Common myeloid progenitor, CD34-positive (primary cell): Measurements from ENCODE around the gene RASAL3.

Source experiments
- CTCF ChIA-PET: fragments of 350-600 bp; sonication (Branson Sonifier 250); formaldehyde crosslinking; loops from one replicate; lab custom pipeline; 2021; ENCODE audit warnings: antibody characterized with exemption; lab: Charles Lee
- POLR2A ChIA-PET: fragments of 350-600 bp; sonication (Branson Sonifier 250); formaldehyde crosslinking; loops from one replicate; lab custom pipeline; 2021; ENCODE audit warnings: antibody characterized with exemption; lab: Charles Lee
- DNase-seq, 3 donors: peaks; one replicate each; pipeline versions ENCODE4 v3.0.0 to v3.0.0-alpha.2; 2013
- H3K27ac ChIP-seq, 2 experiments: 1 replicate in 1 of 2; 2 replicates in 1 of 2; pipeline ENCODE4 v1.7.0; 2013; ENCODE audit warnings: inconsistent platforms in 2 of 2, low read length in 2 of 2, mild to moderate bottlenecking in 2 of 2, low read depth in 1 of 2, moderate library complexity in 1 of 2; ENCODE audit not compliant: severe bottlenecking in 2 of 2, insufficient read depth in 1 of 2, poor library complexity in 1 of 2
- H3K27me3 ChIP-seq, 5 experiments: replicated peaks in 2 of 5; 1 replicate in 3 of 5; 2 replicates in 2 of 5; pipeline versions ENCODE4 v1.6.1 to v1.7.0; 2013; ENCODE audit warnings: low read length in 4 of 5, mild to moderate bottlenecking in 2 of 5, moderate library complexity in 2 of 5, inconsistent platforms in 1 of 5; ENCODE audit not compliant: insufficient read depth in 5 of 5, control insufficient read depth in 4 of 5
- H3K36me3 ChIP-seq, 4 experiments: 1 replicate in 2 of 4; 2 replicates in 2 of 4; pipeline versions ENCODE4 v1.6.1 to v1.7.0; 2013; ENCODE audit warnings: low read length in 3 of 4, control low read depth in 1 of 4, mild to moderate bottlenecking in 1 of 4; ENCODE audit not compliant: control insufficient read depth in 4 of 4, insufficient read depth in 4 of 4
- H3K4me1 ChIP-seq, 4 experiments: 1 replicate in 3 of 4; 2 replicates in 1 of 4; pipeline versions ENCODE4 v1.6.1 to v1.7.1; 2013; ENCODE audit warnings: low read length in 3 of 4, mild to moderate bottlenecking in 3 of 4, control low read depth in 1 of 4, inconsistent platforms in 1 of 4, moderate library complexity in 1 of 4; ENCODE audit not compliant: control insufficient read depth in 4 of 4, insufficient read depth in 4 of 4; ENCODE audit errors: control extremely low read depth in 1 of 4
- H3K4me3 ChIP-seq, 7 experiments: 1 replicate in 4 of 7; 2 replicates in 3 of 7; pipeline versions ENCODE4 v1.5.1 to v1.7.0; 2013; ENCODE audit warnings: mild to moderate bottlenecking in 7 of 7, low read length in 6 of 7, moderate library complexity in 6 of 7, inconsistent platforms in 2 of 7, low read depth in 2 of 7, control low read depth in 1 of 7; ENCODE audit not compliant: insufficient read depth in 4 of 7, control insufficient read depth in 1 of 7; ENCODE audit errors: extremely low read depth in 1 of 7
- H3K9me3 ChIP-seq, 5 experiments: 1 replicate in 4 of 5; 2 replicates in 1 of 5; pipeline versions ENCODE4 v1.6.1 to v1.7.1; 2013; ENCODE audit warnings: low read length in 4 of 5, mild to moderate bottlenecking in 2 of 5, inconsistent platforms in 1 of 5, low read depth in 1 of 5, moderate library complexity in 1 of 5; ENCODE audit not compliant: control insufficient read depth in 4 of 5, insufficient read depth in 2 of 5; ENCODE audit errors: control extremely low read depth in 1 of 5
- WGBS: methylation state at CpG from one replicate; pipeline ENCODE4 v1.1.5; 2013; ENCODE audit not compliant: insufficient coverage; 5-methylcytosine and 5-hydroxymethylcytosine counted together

RASAL3 gene

GRCh38 chr19:15439078-15439799 lies 25.1 kb downstream of the RASAL3 start:
- H3K4me1 ChIP-seq = peaks cover 0 to 9% (median 8%) of the 10 kb centered on the region in 4 experiments
- 52% methylated on average over 20 of the region's 25 CpGs for WGBS
- H3K4me3 ChIP-seq = no peak overlapping the region
- H3K9me3 ChIP-seq = no peaks in the 10 kb centered on the region
- POLR2A ChIA-PET = interaction anchor here (1.2 kb wide), 1 partner anchor 24 kb away, joined by 3 read pairs; no protein-coding TSS in a partner anchor
- CTCF ChIA-PET = interaction anchor here (2.1 kb wide), 1 partner anchor 19 kb away, joined by 8 read pairs; no protein-coding TSS in a partner anchor
- H3K27ac ChIP-seq = no peak overlapping the region
- no peaks in the 10 kb centered on the region for H3K36me3 ChIP-seq
- DNase-seq = peak in 2 of 3 donors; percentile 45 to 47
- no peaks in the 10 kb centered on the region for H3K27me3 ChIP-seq

GRCh38 chr19:15438577-15438976 lies 25.8 kb downstream of the RASAL3 start:
- POLR2A ChIA-PET = interaction anchor here (1.2 kb wide), 1 partner anchor 25 kb away, joined by 3 read pairs; no protein-coding TSS in a partner anchor
- no peaks in the 10 kb centered on the region for H3K27me3 ChIP-seq
- H3K4me3 ChIP-seq = no peak overlapping the region
- H3K4me1 ChIP-seq = peaks cover 0 to 12% (median 11%) of the 10 kb centered on the region in 4 experiments
- no peak for DNase-seq
- 98% methylated on average over 27 of the region's 27 CpGs for WGBS
- CTCF ChIA-PET = interaction anchor here (0.7 to 2.1 kb wide), 3 partner anchors 18 to 117 kb away, joined by 3 to 8 read pairs (median 4); no protein-coding TSS in a partner anchor
- no peak overlapping the region for H3K27ac ChIP-seq
- H3K9me3 ChIP-seq = no peaks in the 10 kb centered on the region
- H3K36me3 ChIP-seq = no peaks in the 10 kb centered on the region

GRCh38 chr19:15438124-15438496 lies 26.2 kb downstream of the RASAL3 start:
- WGBS = 100% methylated on average over 2 of the region's 2 CpGs
- POLR2A ChIA-PET = no interaction called here
- DNase-seq = no peak
- H3K36me3 ChIP-seq = no peaks in the 10 kb centered on the region
- no peak overlapping the region for H3K4me3 ChIP-seq
- H3K27me3 ChIP-seq = no peaks in the 10 kb centered on the region
- no peak overlapping the region for H3K27ac ChIP-seq
- CTCF ChIA-PET = interaction anchor here (0.7 to 2.1 kb wide), 3 partner anchors 17 to 118 kb away, joined by 3 to 8 read pairs (median 4); no protein-coding TSS in a partner anchor
- no peaks in the 10 kb centered on the region for H3K9me3 ChIP-seq
- H3K4me1 ChIP-seq = peaks cover 0 to 16% (median 15%) of the 10 kb centered on the region in 4 experiments

- Histone ChIP-seq H3K27ac (no peak overlapping the region), H3K27me3 (no peaks in the 10 kb centered on the region), H3K4me1 (peaks cover 0 to 20% (median 17%) of the 10 kb centered on the region in 4 experiments), H3K36me3 (no peaks in the 10 kb centered on the region), H3K4me3 (no peak overlapping the region), H3K9me3 (no peaks in the 10 kb centered on the region)
- CTCF ChIA-PET = interaction anchor here (0.6 to 3.3 kb wide), 8 partner anchors 15 to 122 kb away, joined by 3 to 23 read pairs (median 4); partner anchors contain the start of gene AKAP8L
- WGBS = 56% methylated on average over 7 of the region's 10 CpGs
- POLR2A ChIA-PET = no interaction called here
- peak in 1 of 3 donors; percentile 28 for DNase-seq
Observed at GRCh38 chr19:15437355-15438123, 26.8 kb downstream of the RASAL3 start.

GRCh38 chr19:15436826-15437110 lies 27.6 kb downstream of the RASAL3 start:
- no peak overlapping the region for H3K4me3 ChIP-seq
- WGBS = 95% methylated on average over 4 of the region's 15 CpGs
- H3K9me3 ChIP-seq = no peaks in the 10 kb centered on the region
- POLR2A ChIA-PET = no interaction called here
- H3K4me1 ChIP-seq = peaks cover 0 to 22% (median 18%) of the 10 kb centered on the region in 4 experiments
- no peak for DNase-seq
- no peaks in the 10 kb centered on the region for H3K27me3 ChIP-seq
- H3K27ac ChIP-seq = no peak overlapping the region
- H3K36me3 ChIP-seq = no peaks in the 10 kb centered on the region
- CTCF ChIA-PET = interaction anchor here (0.6 to 3.3 kb wide), 7 partner anchors 15 to 123 kb away, joined by 3 to 23 read pairs (median 4); partner anchors contain the start of gene AKAP8L

GRCh38 chr19:15436012-15436825 lies 28.1 kb downstream of the RASAL3 start:
- H3K27ac ChIP-seq = no peak overlapping the region
- no peak for DNase-seq
- CTCF ChIA-PET = interaction anchor here (1.3 to 3.3 kb wide), 4 partner anchors 15 to 27 kb away, joined by 4 to 23 read pairs (median 6); partner anchors contain the start of gene AKAP8L
- POLR2A ChIA-PET = no interaction called here
- no peaks in the 10 kb centered on the region for H3K27me3 ChIP-seq
- 97% methylated on average over 7 of the region's 10 CpGs for WGBS
- H3K9me3 ChIP-seq = no peaks in the 10 kb centered on the region
- H3K4me3 ChIP-seq = no peak overlapping the region
- H3K36me3 ChIP-seq = peaks cover 0 to under 1% (median 0%) of the 10 kb centered on the region in 4 experiments
- peaks cover 2 to 27% (median 24%) of the 10 kb centered on the region in 4 experiments for H3K4me1 ChIP-seq
